ENCODE results near the gene SSR1.

DNA sequence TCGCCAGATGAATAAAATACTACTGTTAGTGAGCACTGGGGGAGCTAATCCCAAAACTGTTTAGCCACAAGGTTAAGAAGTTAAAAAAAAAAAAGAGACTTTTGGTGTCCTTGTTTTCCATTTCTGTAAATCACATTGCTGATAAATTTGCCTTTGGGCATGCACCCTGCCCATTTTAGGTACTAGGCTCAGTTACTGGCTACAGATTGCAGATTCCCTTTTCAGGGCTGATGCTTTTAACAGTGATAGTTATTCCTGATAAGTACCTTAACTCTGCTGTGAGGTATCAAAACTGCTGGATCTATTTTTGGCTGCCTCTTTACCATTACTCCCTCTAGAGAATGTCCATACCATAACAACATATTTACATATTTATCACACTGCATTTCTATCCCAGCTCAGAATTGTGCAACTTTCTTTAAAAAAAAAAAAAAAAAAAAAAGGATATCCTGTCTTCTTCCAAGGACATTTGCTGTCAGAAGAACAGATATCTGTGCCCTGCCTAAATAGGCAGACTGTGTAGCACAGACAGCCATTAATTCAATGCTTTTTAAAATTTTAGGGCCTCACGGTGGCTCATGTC, 94.5 kb downstream of the SSR1 start:
- TF ChIP-seq CTCF (IDR thresholded peaks at IDR 0.05) (peak in 1 of 5 experiments; percentile 9), EP300 (IDR thresholded peaks at IDR 0.05; ENCODE audit: low read depth) (no peak), POLR2AphosphoS5 (IDR thresholded peaks at IDR 0.05) (no peak)

Measured in transverse colon (tissue), 4 donors.